Activated gamma-delta T cell (primary cell): ENCODE data around the gene WDR7.

ENCODE experiments used
- DNase-seq: peaks from one replicate; lab custom pipeline; 2025; lab: John Stamatoyannopoulos, UW

Gene WDR7

DNA sequence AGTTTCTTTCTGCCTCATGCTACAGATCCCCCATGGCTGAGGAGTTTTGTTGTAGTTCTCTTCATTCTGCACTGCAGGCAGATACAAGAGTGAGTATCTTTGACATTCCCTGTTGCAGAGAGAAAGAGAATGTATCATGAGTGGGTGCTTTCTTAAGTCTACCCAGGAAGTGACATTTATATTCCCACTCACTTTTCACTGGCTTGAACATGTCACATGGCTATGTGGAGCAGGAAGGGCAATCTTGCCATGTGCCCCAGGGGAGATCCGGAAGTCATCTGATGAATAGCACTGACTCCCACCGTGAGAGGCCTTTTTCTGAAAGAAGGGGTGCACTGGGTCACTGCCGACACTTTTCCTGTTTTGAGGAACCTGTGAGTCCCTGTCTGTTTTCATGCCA, 429.3 kb downstream of the WDR7 start:
- no peak for DNase-seq

DNA sequence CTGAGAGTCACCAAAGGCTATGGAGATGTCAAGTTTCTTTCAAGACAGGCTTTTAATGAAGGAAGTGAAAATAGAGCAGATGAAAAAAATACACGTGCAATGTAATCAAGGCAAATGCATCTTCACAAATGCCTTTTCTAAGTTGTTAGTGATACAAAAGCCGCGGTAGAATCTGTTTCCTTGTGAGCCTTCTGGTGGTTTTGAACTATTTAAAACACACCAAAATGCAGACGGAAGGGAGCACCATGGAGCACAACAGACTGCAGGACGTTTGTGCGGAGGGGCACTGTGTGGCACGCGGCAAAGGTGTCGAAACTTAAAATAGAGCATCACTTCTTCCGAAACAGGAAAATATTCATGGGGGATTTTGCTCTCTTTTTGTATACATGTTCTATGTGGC, 430.7 kb downstream of the WDR7 start:
- no peak for DNase-seq

DNA sequence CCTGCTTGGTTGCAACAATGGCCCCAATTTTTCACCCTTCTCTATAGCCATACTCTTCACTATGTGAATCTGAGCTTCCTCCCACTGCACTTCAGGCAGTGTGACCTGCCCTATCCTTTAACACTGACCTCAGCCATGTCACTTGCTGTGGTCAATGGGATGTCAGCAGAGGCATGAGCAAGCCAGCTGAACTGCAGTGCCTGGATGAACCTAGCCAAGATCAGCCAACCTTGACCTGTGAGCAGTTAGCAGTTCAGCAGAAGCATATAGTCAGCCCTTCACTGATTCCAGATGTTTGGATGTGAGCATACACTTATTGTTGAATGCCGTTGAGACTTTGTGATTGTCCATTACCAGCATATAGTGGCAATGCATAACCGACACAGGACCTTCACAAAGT, 432.3 kb downstream of the WDR7 start:
- DNase-seq = no peak

DNA sequence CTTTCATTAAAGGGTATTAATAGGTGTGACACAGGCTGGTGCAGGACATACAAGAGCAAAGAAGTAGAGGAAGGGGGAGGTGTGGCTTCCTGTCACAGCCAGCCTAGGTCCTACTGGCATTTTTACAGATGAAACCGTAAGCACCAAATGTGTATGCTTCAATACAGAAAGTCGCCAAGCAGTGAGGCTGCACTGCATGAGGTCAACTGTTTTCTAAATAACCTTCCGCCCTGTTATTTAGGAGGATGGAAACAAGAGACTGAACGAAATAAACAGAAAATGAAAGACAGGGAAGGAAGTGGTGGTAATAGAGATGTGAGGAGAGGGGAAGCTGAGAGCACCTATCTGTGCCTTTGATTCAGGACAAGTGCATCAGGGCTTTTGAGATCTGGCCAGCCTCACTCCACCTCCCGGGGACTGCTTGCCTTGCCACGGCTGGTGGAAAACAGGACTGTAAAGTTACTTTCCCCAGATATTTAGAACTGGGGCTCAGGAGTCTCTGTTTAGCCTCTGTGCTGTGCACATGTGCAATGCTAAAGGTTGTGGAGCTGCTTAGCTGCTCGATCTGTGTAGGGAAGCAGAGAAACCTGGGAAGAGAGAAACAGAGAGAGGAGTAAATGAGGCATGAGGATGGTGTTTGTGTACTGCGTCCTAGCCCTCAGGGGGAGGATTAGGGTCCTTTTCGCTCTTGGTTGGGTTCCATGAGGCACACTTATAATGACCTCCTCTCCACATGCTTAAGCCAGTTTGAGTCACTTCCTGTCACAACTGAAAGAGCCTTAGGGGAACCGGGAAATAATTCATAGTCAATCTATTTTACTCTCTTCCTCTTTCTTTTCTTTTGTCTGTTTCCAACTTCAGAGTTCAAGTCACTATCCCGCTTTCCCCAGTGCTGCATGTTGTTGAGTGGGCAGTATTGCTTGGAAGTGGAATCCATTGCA, 433.4 kb downstream of the WDR7 start:
- no peak for DNase-seq

DNA sequence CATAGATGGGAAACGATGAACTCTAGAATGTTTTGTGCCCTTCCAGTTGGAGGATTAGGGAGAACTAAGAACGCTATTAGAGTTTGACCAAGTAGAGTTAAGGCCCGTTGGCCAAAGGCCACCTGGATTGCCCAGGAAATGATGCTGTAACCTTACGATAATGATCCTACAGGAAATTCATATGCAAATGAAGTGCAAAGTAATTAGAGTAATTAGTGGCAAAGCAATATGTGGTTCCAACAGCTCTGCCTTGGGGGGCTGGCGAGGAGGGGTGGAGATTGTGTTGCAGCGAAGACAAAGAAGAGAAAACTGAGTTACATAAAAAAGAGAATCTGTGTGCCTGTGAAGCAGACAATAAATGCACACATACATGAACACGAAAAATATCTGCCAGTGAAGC, 434.2 kb downstream of the WDR7 start:
- no peak for DNase-seq

DNA sequence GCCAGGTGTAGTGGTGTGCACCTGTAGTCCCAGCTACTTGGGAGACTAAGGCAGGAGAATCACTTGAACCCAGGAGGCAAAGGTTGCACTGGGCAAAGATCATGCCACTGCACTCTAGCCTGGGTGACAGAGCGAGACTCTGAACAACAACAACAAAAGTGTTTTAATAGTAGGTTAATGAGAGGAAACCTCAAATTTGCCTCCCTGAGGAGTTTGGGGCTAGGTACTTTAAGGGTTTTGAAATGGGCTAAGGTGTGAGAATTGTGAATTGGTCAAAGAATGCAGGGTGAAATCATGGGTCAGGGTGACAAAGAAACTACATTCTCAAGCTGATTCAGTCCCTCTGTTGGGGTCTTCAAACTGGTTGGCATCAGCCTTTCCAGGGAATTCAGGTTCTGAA, 435.0 kb downstream of the WDR7 start:
- DNase-seq = no peak
